Hypothalamus (tissue), 51 donors: ENCODE data around the gene PRSS36.
"Not testable (repeated sequence)": the region's sequence is repeated elsewhere in the genome, so short reads cannot be mapped to it uniquely, and the experiment has no call there.

Experiments used
- DNase-seq, 51 donors: peaks; one replicate each; lab custom pipeline; 2025; lab: John Stamatoyannopoulos, UW

The PRSS36 gene

GRCh38 chr16:31184888-31185287, 35.0 kb upstream of the PRSS36 start:
- DNase-seq = no peak

GRCh38 chr16:31183432-31184428, 33.9 kb upstream of the PRSS36 start:
- DNase-seq = no peak

- no peak for DNase-seq
These were observed 32.5 kb upstream of the PRSS36 start for GRCh38 chr16:31182391-31182790.

GRCh38 chr16:31181102-31181830, 31.4 kb upstream of the PRSS36 start:
- DNase-seq = peak in 2 of 51 donors; percentile 16 to 24

- DNase-seq = peak; percentile 68 to 96 (median 89)
These were observed 30.0 kb upstream of the PRSS36 start, which contains the start of gene FUS for GRCh38 chr16:31179747-31180459. Gene FUS (plus strand): TSS chr16:31180139. CDS start chr16:31180215, 76 bp downstream.

GRCh38 chr16:31179219-31179746, 29.4 kb upstream of the PRSS36 start:
- peak in 1 of 51 donors; percentile 72 for DNase-seq

GRCh38 chr16:31177136-31177535, 27.3 kb upstream of the PRSS36 start:
- no peak for DNase-seq

- DNase-seq = peak in 1 of 51 donors; percentile 2
These were observed 20.2 kb upstream of the PRSS36 start for GRCh38 chr16:31170048-31170447.

GRCh38 chr16:31168848-31169247, 19.0 kb upstream of the PRSS36 start:
- no peak for DNase-seq

- DNase-seq = no peak
These were observed 17.4 kb upstream of the PRSS36 start for GRCh38 chr16:31167315-31167714.

- peak in 3 of 51 donors; percentile 4 to 12 (median 7) for DNase-seq
These were observed 7.3 kb upstream of the PRSS36 start for GRCh38 chr16:31157136-31157535.

- not testable (repeated sequence) for DNase-seq
These were observed 1.1 kb upstream of the PRSS36 start for GRCh38 chr16:31150976-31151375.

GRCh38 chr16:31149332-31149731, 534 bp downstream of the PRSS36 start:
- DNase-seq = no peak

GRCh38 chr16:31148896-31149295, 970 bp downstream of the PRSS36 start:
- DNase-seq = no peak

GRCh38 chr16:31148281-31148728, 1.6 kb downstream of the PRSS36 start:
- no peak for DNase-seq

GRCh38 chr16:31147574-31147973, 2.3 kb downstream of the PRSS36 start:
- no peak for DNase-seq

- DNase-seq = no peak
These were observed 4.4 kb downstream of the PRSS36 start for GRCh38 chr16:31145398-31145990.

- DNase-seq = not testable (repeated sequence)
These were observed 5.4 kb downstream of the PRSS36 start for GRCh38 chr16:31144418-31144817.

- DNase-seq = no peak
These were observed 6.1 kb downstream of the PRSS36 start for GRCh38 chr16:31143694-31144148.
